ENCODE data around the gene SALL2. TPM values are rescaled to one million over a fixed set of nuclear protein-coding genes. Genes with fewer than 3 reads are reported as not detected.
"Not testable (repeated sequence)": the region's sequence is repeated elsewhere in the genome, so short reads cannot be mapped to it uniquely, and the experiment has no call there.

SALL2 gene
- total and polyA plus RNA-seq, 2 experiments from 2014 or later, result 9.5 to 11.8 TPM

DNA sequence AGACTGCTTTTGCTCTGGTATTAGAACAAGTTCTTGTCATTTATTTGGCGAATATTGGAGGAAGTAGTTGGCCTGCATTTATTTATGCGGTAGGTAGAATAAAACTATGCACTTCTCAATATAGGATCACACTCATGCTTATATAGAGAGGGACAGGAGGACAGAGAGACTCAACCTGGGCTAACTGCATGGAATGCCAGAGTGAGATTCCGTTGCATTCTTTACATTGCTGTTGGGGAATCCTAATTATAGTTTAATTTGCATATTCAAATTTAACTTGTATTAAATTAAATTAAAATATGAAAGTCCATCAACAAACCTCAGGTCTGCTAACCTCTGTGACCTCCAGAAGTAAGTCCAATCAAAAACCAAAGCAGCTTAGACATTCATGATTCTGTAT, 27.1 kb upstream of the SALL2 start:
- Histone ChIP-seq H3K4me3 (no peak overlapping the region), H3K36me3 (replicated peaks; ENCODE audit: insufficient read depth, low read depth) (no peaks in the 10 kb centered on the region), H3K27me3 (no peaks in the 10 kb centered on the region), H3K4me1 (ENCODE audit: insufficient read depth) (peaks cover 3% of the 10 kb centered on the region), H2AFZ (no peak overlapping the region), H3K9me2 (replicated peaks; ENCODE audit: insufficient read depth) (no peaks in the 10 kb centered on the region), H3K79me2 (no peaks in the 10 kb centered on the region), H3K27ac (no peak overlapping the region), H3K4me2 (no peak overlapping the region), H3K9me3 (ENCODE audit: low read depth) (no peaks in the 10 kb centered on the region), H4K20me1 (ENCODE audit: insufficient read depth, poor library complexity, severe bottlenecking) (no peaks in the 10 kb centered on the region)
- WGBS (ENCODE audit: low lambda C conversion rate, missing lambda C conversion rate), result 89% methylated on average over 3 of the region's 3 CpGs
- TF ChIP-seq, protein P1, sequence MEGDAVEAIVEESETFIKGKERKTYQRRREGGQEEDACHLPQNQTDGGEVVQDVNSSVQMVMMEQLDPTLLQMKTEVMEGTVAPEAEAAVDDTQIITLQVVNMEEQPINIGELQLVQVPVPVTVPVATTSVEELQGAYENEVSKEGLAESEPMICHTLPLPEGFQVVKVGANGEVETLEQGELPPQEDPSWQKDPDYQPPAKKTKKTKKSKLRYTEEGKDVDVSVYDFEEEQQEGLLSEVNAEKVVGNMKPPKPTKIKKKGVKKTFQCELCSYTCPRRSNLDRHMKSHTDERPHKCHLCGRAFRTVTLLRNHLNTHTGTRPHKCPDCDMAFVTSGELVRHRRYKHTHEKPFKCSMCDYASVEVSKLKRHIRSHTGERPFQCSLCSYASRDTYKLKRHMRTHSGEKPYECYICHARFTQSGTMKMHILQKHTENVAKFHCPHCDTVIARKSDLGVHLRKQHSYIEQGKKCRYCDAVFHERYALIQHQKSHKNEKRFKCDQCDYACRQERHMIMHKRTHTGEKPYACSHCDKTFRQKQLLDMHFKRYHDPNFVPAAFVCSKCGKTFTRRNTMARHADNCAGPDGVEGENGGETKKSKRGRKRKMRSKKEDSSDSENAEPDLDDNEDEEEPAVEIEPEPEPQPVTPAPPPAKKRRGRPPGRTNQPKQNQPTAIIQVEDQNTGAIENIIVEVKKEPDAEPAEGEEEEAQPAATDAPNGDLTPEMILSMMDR (IDR thresholded peaks at IDR 0.05; ENCODE audit: poor library complexity), result no peak
- TF ChIP-seq EZH2 (IDR thresholded peaks at IDR 0.05; ENCODE audit: borderline replicate concordance), result no peak
- DNase-seq (ENCODE audit: low spot score), result no peak

- not testable (repeated sequence) for H4K20me1 ChIP-seq (ENCODE audit: insufficient read depth, poor library complexity, severe bottlenecking); H3K9me3 ChIP-seq (ENCODE audit: low read depth); DNase-seq (ENCODE audit: low spot score); H3K79me2 ChIP-seq; H2AFZ ChIP-seq; H3K4me3 ChIP-seq; H3K9me2 ChIP-seq (replicated peaks; ENCODE audit: insufficient read depth); H3K27ac ChIP-seq; H3K27me3 ChIP-seq; H3K36me3 ChIP-seq (replicated peaks; ENCODE audit: insufficient read depth, low read depth); H3K4me2 ChIP-seq; H3K4me1 ChIP-seq (ENCODE audit: insufficient read depth)
- 93% methylated on average over 7 of the region's 7 CpGs for WGBS (ENCODE audit: low lambda C conversion rate, missing lambda C conversion rate)
Observed at GRCh38 chr14:21544588-21544987, 18.4 kb upstream of the SALL2 start.

GRCh38 chr14:21543963-21544362, 17.8 kb upstream of the SALL2 start:
- H3K4me2 ChIP-seq, result no peak overlapping the region
- H3K9me3 ChIP-seq (ENCODE audit: low read depth), result no peaks in the 10 kb centered on the region
- H2AFZ ChIP-seq, result no peak overlapping the region
- no peak overlapping the region for H3K27ac ChIP-seq
- peaks cover 6% of the 10 kb centered on the region for H3K27me3 ChIP-seq
- 62% methylated on average over 5 of the region's 5 CpGs for WGBS (ENCODE audit: low lambda C conversion rate, missing lambda C conversion rate)
- no peak for DNase-seq (ENCODE audit: low spot score)
- TF ChIP-seq EZH2 (IDR thresholded peaks at IDR 0.05; ENCODE audit: borderline replicate concordance), result no peak
- TF ChIP-seq, protein P1 (IDR thresholded peaks at IDR 0.05; ENCODE audit: poor library complexity), result no peak
- no peak for TF ChIP-seq EZH2phosphoT487 (IDR thresholded peaks at IDR 0.05; ENCODE audit: low read depth, severe bottlenecking, unreplicated experiment)
- no peak overlapping the region for H3K4me3 ChIP-seq
- H3K9me2 ChIP-seq (replicated peaks; ENCODE audit: insufficient read depth), result no peaks in the 10 kb centered on the region
- no peaks in the 10 kb centered on the region for H4K20me1 ChIP-seq (ENCODE audit: insufficient read depth, poor library complexity, severe bottlenecking)
- H3K79me2 ChIP-seq, result no peaks in the 10 kb centered on the region
- no peaks in the 10 kb centered on the region for H3K36me3 ChIP-seq (replicated peaks; ENCODE audit: insufficient read depth, low read depth)
- no peaks in the 10 kb centered on the region for H3K4me1 ChIP-seq (ENCODE audit: insufficient read depth)

GRCh38 chr14:21543521-21543960, 17.4 kb upstream of the SALL2 start:
- no peak overlapping the region for H3K4me2 ChIP-seq
- TF ChIP-seq EZH2phosphoT487 (IDR thresholded peaks at IDR 0.05; ENCODE audit: low read depth, severe bottlenecking, unreplicated experiment), result no peak
- TF ChIP-seq, protein P1 (IDR thresholded peaks at IDR 0.05; ENCODE audit: poor library complexity), result no peak
- TF ChIP-seq EZH2 (IDR thresholded peaks at IDR 0.05; ENCODE audit: borderline replicate concordance), result no peak
- no peak overlapping the region for H3K4me3 ChIP-seq
- H3K27me3 ChIP-seq, result peaks cover 10% of the 10 kb centered on the region
- no peaks in the 10 kb centered on the region for H3K9me2 ChIP-seq (replicated peaks; ENCODE audit: insufficient read depth)
- no peaks in the 10 kb centered on the region for H3K9me3 ChIP-seq (ENCODE audit: low read depth)
- H4K20me1 ChIP-seq (ENCODE audit: insufficient read depth, poor library complexity, severe bottlenecking), result no peaks in the 10 kb centered on the region
- H3K27ac ChIP-seq, result no peak overlapping the region
- no peaks in the 10 kb centered on the region for H3K4me1 ChIP-seq (ENCODE audit: insufficient read depth)
- no peak for DNase-seq (ENCODE audit: low spot score)
- no peak overlapping the region for H2AFZ ChIP-seq
- H3K79me2 ChIP-seq, result no peaks in the 10 kb centered on the region
- no peaks in the 10 kb centered on the region for H3K36me3 ChIP-seq (replicated peaks; ENCODE audit: insufficient read depth, low read depth)
- 23% methylated on average over 7 of the region's 7 CpGs for WGBS (ENCODE audit: low lambda C conversion rate, missing lambda C conversion rate)

All from hepatocyte (in vitro differentiated cells).